GM23338 (cell line): ENCODE data around the gene ISCU.

Source experiments
- CREB1 ChIP-seq: fragments of 250-450 bp; sonication (Bioruptor Pico); IDR thresholded peaks from 2 replicates; pipeline ENCODE4 v1.5.0; 2020; ENCODE audit warnings: low read depth, mild to moderate bottlenecking, moderate library complexity
- CTCF ChIP-seq, 2 experiments: fragments of 200-600 bp in 1 of 2; sonication (generic) in 1 of 2; conservative IDR thresholded peaks; 2 replicates each; pipeline versions ENCODE4 v1.5.1 to v1.6.1; 2016 to 2017; ENCODE audit warnings: antibody characterized with exemption in 2 of 2, low read depth in 2 of 2, mild to moderate bottlenecking in 2 of 2, moderate library complexity in 1 of 2
- EZH2 ChIP-seq: fragments of 200-600 bp; sonication (generic); IDR thresholded peaks from one replicate; pipeline ENCODE4 v1.8.0; 2017; ENCODE audit warnings: antibody characterized with exemption, mild to moderate bottlenecking, low read depth; ENCODE audit not compliant: unreplicated experiment
- EZH2phosphoT487 ChIP-seq: fragments of 200-600 bp; sonication (generic); IDR thresholded peaks from one replicate; pipeline ENCODE4 v1.8.1; 2018; ENCODE audit warnings: antibody characterized with exemption; ENCODE audit not compliant: unreplicated experiment
- NANOG ChIP-seq: IDR thresholded peaks from 2 replicates; pipeline ENCODE4 v1.6.1; 2016; ENCODE audit warnings: antibody characterized with exemption, borderline replicate concordance
- POLR2AphosphoS5 ChIP-seq: IDR thresholded peaks from 2 replicates; pipeline ENCODE4 v1.6.1; 2016; ENCODE audit warnings: antibody characterized with exemption, low read depth
- REST ChIP-seq: IDR thresholded peaks from one replicate; pipeline ENCODE4 v1.6.1; 2018; ENCODE audit warnings: antibody characterized with exemption; ENCODE audit not compliant: unreplicated experiment
- ZNF331 ChIP-seq: fragments of 250-450 bp; sonication (Bioruptor Pico); IDR thresholded peaks from 2 replicates; pipeline ENCODE4 v1.5.0; 2020; ENCODE audit warnings: low read depth, mild to moderate bottlenecking, moderate library complexity
- ZNF462 ChIP-seq: fragments of 250-450 bp; sonication (Bioruptor Pico); IDR thresholded peaks from 2 replicates; pipeline ENCODE4 v1.5.0; 2020; ENCODE audit warnings: mild to moderate bottlenecking, moderate library complexity

- TF ChIP-seq CTCF (conservative IDR thresholded peaks at IDR 0.05; ENCODE audit: low read depth in 2 of 2) (no peak), POLR2AphosphoS5 (no peak), EZH2 (no peak), CREB1 (no peak), ZNF331 (no peak), EZH2phosphoT487 (no peak), NANOG (no peak), REST (no peak), ZNF462 (CRISPR knock-in tag) (no peak)
Observed at GRCh38 chr12:108553799-108554198, 8.6 kb upstream of the ISCU start.
